HepG2 (cell line): ENCODE data around the gene NCKIPSD. TPM values are rescaled to one million over a fixed set of nuclear protein-coding genes. Genes with fewer than 3 reads are reported as not detected.

Source experiments
- CAMTA2 ChIP-seq: sonication (generic); formaldehyde crosslinking; IDR thresholded peaks from 2 replicates; pipeline ENCODE4 v1.4.0; 2020; ENCODE audit warnings: mild to moderate bottlenecking, missing genetic modification reagents, borderline replicate concordance
- DBP ChIP-seq: sonication (generic); formaldehyde crosslinking; IDR thresholded peaks from 2 replicates; pipeline ENCODE4 v1.4.0; 2020; ENCODE audit warnings: missing genetic modification reagents; ENCODE audit errors: not compliant biosample characterization
- DR1 ChIP-seq: sonication (generic); formaldehyde crosslinking; IDR thresholded peaks from 2 replicates; pipeline ENCODE4 v1.8.0; 2021; ENCODE audit warnings: mild to moderate bottlenecking, missing genetic modification reagents, inconsistent platforms
- ESRRA ChIP-seq: sonication (generic); formaldehyde crosslinking; IDR thresholded peaks from 2 replicates; pipeline ENCODE4 v1.5.1; 2020; ENCODE audit warnings: mild to moderate bottlenecking, low read depth, missing genetic modification reagents
- FIP1L1 ChIP-seq: fragments of 200-400 bp; formaldehyde crosslinking; IDR thresholded peaks from 2 replicates; pipeline ENCODE4 v1.6.1; 2018; ENCODE audit warnings: low read depth, mild to moderate bottlenecking, low read length, moderate library complexity, borderline replicate concordance; ENCODE audit not compliant: insufficient read depth
- FOXP1 ChIP-seq, 2 experiments: fragments of 450-650 bp in 1 of 2; IDR thresholded peaks; 2 replicates each; pipeline ENCODE4 v1.6.1; 2017 to 2018; ENCODE audit warnings: antibody characterized with exemption in 1 of 2
- GTF2F1 ChIP-seq: fragments of 150-350 bp; IDR thresholded peaks from 2 replicates; pipeline ENCODE4 v1.6.1; 2014; ENCODE audit warnings: low read length
- JDP2 ChIP-seq: sonication (generic); formaldehyde crosslinking; IDR thresholded peaks from 2 replicates; pipeline ENCODE4 v1.8.1; 2022; ENCODE audit warnings: missing genetic modification reagents, borderline replicate concordance
- KMT2A ChIP-seq: sonication (generic); formaldehyde crosslinking; IDR thresholded peaks from 2 replicates; pipeline ENCODE4 v1.4.0; 2020; ENCODE audit warnings: missing genetic modification reagents
- MXD3 ChIP-seq: IDR thresholded peaks from 2 replicates; pipeline ENCODE4 v1.6.1; 2016; ENCODE audit warnings: mild to moderate bottlenecking, missing biosample characterization, missing genetic modification reagents
- SP140L ChIP-seq: sonication (generic); formaldehyde crosslinking; IDR thresholded peaks from 2 replicates; pipeline ENCODE4 v1.4.0; 2020; ENCODE audit warnings: missing genetic modification reagents, borderline replicate concordance
- SRY ChIP-seq: sonication (generic); formaldehyde crosslinking; IDR thresholded peaks from 2 replicates; pipeline ENCODE4 v1.8.0; 2022; ENCODE audit warnings: mild to moderate bottlenecking, missing genetic modification reagents
- ZKSCAN1 ChIP-seq: fragments of 150-350 bp; IDR thresholded peaks from 2 replicates; pipeline ENCODE4 v1.6.1; 2014; ENCODE audit warnings: low read length
- ZNF225 ChIP-seq: sonication (generic); formaldehyde crosslinking; IDR thresholded peaks from 2 replicates; pipeline ENCODE4 v1.4.0; 2020; ENCODE audit warnings: mild to moderate bottlenecking, missing genetic modification reagents
- ZNF256 ChIP-seq: sonication (generic); formaldehyde crosslinking; conservative IDR thresholded peaks from 2 replicates; pipeline ENCODE4 v1.4.0; 2020; ENCODE audit warnings: missing genetic modification reagents
- ZNF337 ChIP-seq: sonication (generic); formaldehyde crosslinking; IDR thresholded peaks from 2 replicates; pipeline ENCODE4 v1.5.1; 2020; ENCODE audit warnings: missing genetic modification reagents, low read depth, mild to moderate bottlenecking, borderline replicate concordance
- ZNF570 ChIP-seq: sonication (generic); formaldehyde crosslinking; IDR thresholded peaks from 2 replicates; pipeline ENCODE4 v1.4.0; 2020; ENCODE audit warnings: mild to moderate bottlenecking, missing genetic modification reagents, borderline replicate concordance
- ZNF703 ChIP-seq: sonication (generic); formaldehyde crosslinking; IDR thresholded peaks from 2 replicates; pipeline ENCODE4 v1.5.1; 2020; ENCODE audit warnings: missing genetic modification reagents, mild to moderate bottlenecking, moderate library complexity, borderline replicate concordance
- ZNF883 ChIP-seq: sonication (generic); formaldehyde crosslinking; IDR thresholded peaks from 2 replicates; pipeline ENCODE4 v1.5.1; 2020; ENCODE audit warnings: mild to moderate bottlenecking, missing genetic modification reagents; ENCODE audit errors: not compliant biosample characterization
- ZSCAN9 ChIP-seq: IDR thresholded peaks from 2 replicates; pipeline ENCODE4 v1.6.1; 2016; ENCODE audit warnings: borderline replicate concordance
- polyA plus RNA-seq, 8 experiments: library from polyadenylated mRNA; depleted of rRNA in 3 of 8; stranded (reverse) in 7 of 8; unstranded in 1 of 8; fragments of >200 nt; fragmentation: Illumina TruSeq in 4 of 8; extraction: Trizol in 4 of 8; gene quantifications; 2 replicates each; pipeline versions ENCODE4 v1.2.1 to v1.2.3, GENCODE V29; 2011 to 2016; ENCODE audit warnings: low read depth in 4 of 8, missing spikeins in 1 of 8, mixed read lengths in 1 of 8; ENCODE audit not compliant: insufficient read depth in 1 of 8
- total RNA-seq, 5 experiments: library from RNA; depleted of rRNA; stranded (reverse); fragments of >200 nt; fragmentation: Illumina TruSeq; extraction: Trizol; gene quantifications; 2 replicates each; pipeline ENCODE4 v1.2.3, GENCODE V29; 2016; ENCODE audit warnings: low read depth in 1 of 5
- TF ChIP-seq, protein P1 (sequence below): IDR thresholded peaks from 2 replicates; pipeline ENCODE4 v1.6.1; 2012; ENCODE audit warnings: low read depth, low read length, improper control_type of control experiment
- TF ChIP-seq, protein P2 (sequence below): sonication (generic); formaldehyde crosslinking; IDR thresholded peaks from 2 replicates; pipeline ENCODE4 v1.4.0; 2020; ENCODE audit warnings: missing genetic modification reagents, mild to moderate bottlenecking, borderline replicate concordance
- TF ChIP-seq, protein P3 (sequence below): sonication (generic); IDR thresholded peaks from 2 replicates; pipeline ENCODE4 v1.6.1; 2016; ENCODE audit warnings: low read depth, borderline replicate concordance

NCKIPSD gene
- total and polyA plus RNA-seq, 2 of the 13 experiments (the other 11 are each of a cell fraction or from before 2014, with no cell fraction given): 13.5 to 35.2 TPM

DNA sequence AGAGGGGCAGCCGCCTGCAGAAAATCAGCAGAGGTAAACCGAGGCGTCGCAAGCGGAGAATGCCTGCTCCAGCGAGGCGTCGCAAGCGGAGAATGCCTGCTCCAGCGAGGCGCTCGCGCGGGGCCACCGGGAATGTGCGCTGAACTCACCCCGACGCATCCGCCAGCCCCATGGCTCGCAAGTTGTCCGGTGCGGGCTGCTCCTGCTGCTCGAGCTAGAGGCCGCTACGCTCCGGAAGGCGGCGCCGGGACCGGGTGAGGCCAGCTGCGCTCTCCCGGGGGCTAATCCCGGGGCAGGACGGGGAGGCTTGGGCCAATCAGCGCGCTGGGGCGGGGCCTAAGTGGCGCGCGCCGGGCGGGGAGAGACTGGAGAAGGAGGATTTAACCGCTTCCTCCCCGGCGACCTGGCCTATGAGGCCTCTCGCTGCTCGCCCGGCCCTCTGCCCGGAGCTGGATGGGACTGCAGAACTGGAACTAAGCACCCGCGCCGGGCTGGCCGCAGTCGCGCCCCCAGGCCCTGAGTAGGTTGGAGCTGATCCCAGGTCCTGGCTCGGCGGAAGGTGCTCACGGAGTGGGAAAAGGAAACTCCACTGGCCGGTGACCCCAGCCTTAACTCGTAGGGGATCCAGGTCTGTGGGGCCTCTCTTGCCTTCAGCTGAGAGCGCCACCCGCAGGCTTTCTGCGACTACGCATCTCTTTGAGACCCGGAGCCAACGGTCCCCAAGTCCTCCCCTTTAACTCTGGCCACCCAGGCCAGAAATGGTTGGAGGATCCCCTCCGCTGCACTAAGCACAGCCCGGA is 50.3 kb downstream of the NCKIPSD start, which contains the start of gene SLC26A6 (continued):
- TF ChIP-seq ZSCAN9 (CRISPR knock-in tag) (no peak; the same call in 1 of the 2 replicates), ZNF570 (no peak), ZNF337 (CRISPR knock-in tag) (peak; percentile 41; the same call in 1 of the 2 replicates), CAMTA2 (CRISPR knock-in tag) (0 out of 2 replicates have a peak, but pooled peaks have one; percentile 9), DBP (CRISPR knock-in tag) (no peak), SP140L (CRISPR knock-in tag) (peak; percentile 78), KMT2A (peak; percentile 73; the same call in 1 of the 2 replicates), ZNF883 (no peak), SRY (CRISPR knock-in tag) (peak; percentile 95), GTF2F1 (no peak), ZNF703 (0 out of 2 replicates have a peak, but pooled peaks have one; percentile 73), ZNF225 (CRISPR knock-in tag) (peak; percentile 51; the same call in 1 of the 2 replicates), DR1 (CRISPR knock-in tag) (peak; percentile 77), FOXP1 (IDR thresholded peaks at IDR 0.05) (no peak), FOXP1 (CRISPR knock-in tag; IDR thresholded peaks at IDR 0.05) (no peak), MXD3 (CRISPR knock-in tag) (peak; percentile 43), JDP2 (CRISPR knock-in tag) (no peak; the same call in 1 of the 2 replicates), ESRRA (CRISPR knock-in tag) (no peak), FIP1L1 (no peak), ZKSCAN1 (no peak), ZNF256 (peak; percentile 65; the same call in 1 of the 2 replicates)
- TF ChIP-seq, protein P1, sequence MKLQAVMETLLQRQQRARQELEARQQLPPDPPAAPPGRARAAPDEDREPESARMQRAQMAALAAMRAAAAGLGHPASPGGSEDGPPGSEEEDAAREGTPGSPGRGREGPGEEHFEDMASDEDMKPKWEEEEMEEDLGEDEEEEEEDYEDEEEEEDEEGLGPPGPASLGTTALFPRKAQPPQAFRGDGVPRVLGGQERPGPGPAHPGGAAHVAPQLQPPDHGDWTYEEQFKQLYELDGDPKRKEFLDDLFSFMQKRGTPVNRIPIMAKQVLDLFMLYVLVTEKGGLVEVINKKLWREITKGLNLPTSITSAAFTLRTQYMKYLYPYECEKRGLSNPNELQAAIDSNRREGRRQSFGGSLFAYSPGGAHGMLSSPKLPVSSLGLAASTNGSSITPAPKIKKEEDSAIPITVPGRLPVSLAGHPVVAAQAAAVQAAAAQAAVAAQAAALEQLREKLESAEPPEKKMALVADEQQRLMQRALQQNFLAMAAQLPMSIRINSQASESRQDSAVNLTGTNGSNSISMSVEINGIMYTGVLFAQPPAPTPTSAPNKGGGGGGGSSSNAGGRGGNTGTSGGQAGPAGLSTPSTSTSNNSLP: no peak
- TF ChIP-seq, protein P2, sequence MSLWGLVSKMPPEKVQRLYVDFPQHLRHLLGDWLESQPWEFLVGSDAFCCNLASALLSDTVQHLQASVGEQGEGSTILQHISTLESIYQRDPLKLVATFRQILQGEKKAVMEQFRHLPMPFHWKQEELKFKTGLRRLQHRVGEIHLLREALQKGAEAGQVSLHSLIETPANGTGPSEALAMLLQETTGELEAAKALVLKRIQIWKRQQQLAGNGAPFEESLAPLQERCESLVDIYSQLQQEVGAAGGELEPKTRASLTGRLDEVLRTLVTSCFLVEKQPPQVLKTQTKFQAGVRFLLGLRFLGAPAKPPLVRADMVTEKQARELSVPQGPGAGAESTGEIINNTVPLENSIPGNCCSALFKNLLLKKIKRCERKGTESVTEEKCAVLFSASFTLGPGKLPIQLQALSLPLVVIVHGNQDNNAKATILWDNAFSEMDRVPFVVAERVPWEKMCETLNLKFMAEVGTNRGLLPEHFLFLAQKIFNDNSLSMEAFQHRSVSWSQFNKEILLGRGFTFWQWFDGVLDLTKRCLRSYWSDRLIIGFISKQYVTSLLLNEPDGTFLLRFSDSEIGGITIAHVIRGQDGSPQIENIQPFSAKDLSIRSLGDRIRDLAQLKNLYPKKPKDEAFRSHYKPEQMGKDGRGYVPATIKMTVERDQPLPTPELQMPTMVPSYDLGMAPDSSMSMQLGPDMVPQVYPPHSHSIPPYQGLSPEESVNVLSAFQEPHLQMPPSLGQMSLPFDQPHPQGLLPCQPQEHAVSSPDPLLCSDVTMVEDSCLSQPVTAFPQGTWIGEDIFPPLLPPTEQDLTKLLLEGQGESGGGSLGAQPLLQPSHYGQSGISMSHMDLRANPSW (CRISPR knock-in tag): peak; percentile 79; the same call in 1 of the 2 replicates
- TF ChIP-seq, protein P3, sequence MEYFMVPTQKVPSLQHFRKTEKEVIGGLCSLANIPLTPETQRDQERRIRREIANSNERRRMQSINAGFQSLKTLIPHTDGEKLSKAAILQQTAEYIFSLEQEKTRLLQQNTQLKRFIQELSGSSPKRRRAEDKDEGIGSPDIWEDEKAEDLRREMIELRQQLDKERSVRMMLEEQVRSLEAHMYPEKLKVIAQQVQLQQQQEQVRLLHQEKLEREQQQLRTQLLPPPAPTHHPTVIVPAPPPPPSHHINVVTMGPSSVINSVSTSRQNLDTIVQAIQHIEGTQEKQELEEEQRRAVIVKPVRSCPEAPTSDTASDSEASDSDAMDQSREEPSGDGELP: peak; percentile 92
